GM12878 (cell line): ENCODE measurements around the gene NECTIN1. TPM values are rescaled to one million over a fixed set of nuclear protein-coding genes. Genes with fewer than 3 reads are reported as not detected.

Experiments used
- ATAC-seq: fragments of 200-7000 bp; cut with Tn5 transposase; 3 replicates; pipeline ENCODE4 v1.9.1; 2020; ENCODE audit warnings: mild to moderate bottlenecking, moderate library complexity
- BruUV-seq: library from RNA; stranded (reverse); fragments of 400-500 nt; replicated peaks from 2 replicates; lab custom pipeline; 2021; lab: Mats Ljungman, UMichigan
- CTCF ChIA-PET: fragments of 300-600 bp; sonication (Branson Sonifier 250); formaldehyde crosslinking; extraction: SDS; loops from one replicate; lab custom pipeline; 2021; ENCODE audit warnings: inconsistent platforms; lab: Yijun Ruan, JAX
- POLR2A ChIA-PET: fragments of 350-600 bp; formaldehyde crosslinking; extraction: SDS; loops from one replicate; lab custom pipeline; 2021; ENCODE audit warnings: inconsistent platforms; lab: Charles Lee
- RAD21 ChIA-PET: fragments of 300-600 bp; sonication (Branson Sonifier 250); formaldehyde crosslinking; loops from one replicate; lab custom pipeline; 2023; ENCODE audit warnings: antibody characterized with exemption; ENCODE audit not compliant: unreplicated experiment; lab: Charles Lee
- SMC1A ChIA-PET: fragments of 300-600 bp; sonication (Branson Sonifier 250); formaldehyde crosslinking; loops from one replicate; lab custom pipeline; 2023; ENCODE audit not compliant: unreplicated experiment, uncharacterized antibody; lab: Charles Lee
- DNase-seq: peaks from one replicate; pipeline ENCODE4 v3.0.0-alpha.2; 2011; ENCODE audit warnings: low read depth, low spot score
- FAIRE-seq: peaks from 3 replicates; lab custom pipeline; 2011; peaks lifted over from hg19 to GRCh38; lab: Jason Lieb, UNC
- H2AFZ ChIP-seq: 2 replicates; pipeline ENCODE4 v1.6.0; 2011; ENCODE audit warnings: low read depth, low read length, control low read depth; ENCODE audit not compliant: control insufficient read depth
- H3K27ac ChIP-seq: 2 replicates; pipeline ENCODE4 v1.5.1; 2011; ENCODE audit warnings: control low read depth; ENCODE audit not compliant: control insufficient read depth, insufficient read depth
- H3K27me3 ChIP-seq, 2 experiments: replicated peaks in 1 of 2; 2 replicates each; pipeline versions ENCODE4 v1.6.0 to v1.6.1; 2011; ENCODE audit warnings: low read length in 1 of 2; ENCODE audit not compliant: control insufficient read depth in 2 of 2, insufficient read depth in 2 of 2
- H3K36me3 ChIP-seq, 2 experiments: 2 replicates each; pipeline ENCODE4 v1.5.1; 2011; ENCODE audit warnings: low read length in 1 of 2; ENCODE audit not compliant: control insufficient read depth in 2 of 2, insufficient read depth in 2 of 2
- H3K4me1 ChIP-seq: 2 replicates; pipeline ENCODE4 v1.6.1; 2011; ENCODE audit warnings: mild to moderate bottlenecking, low read length, moderate library complexity, mixed read lengths; ENCODE audit not compliant: control insufficient read depth, insufficient read depth
- H3K4me2 ChIP-seq: 2 replicates; pipeline ENCODE4 v1.6.0; 2011; ENCODE audit warnings: control low read depth; ENCODE audit not compliant: control insufficient read depth, insufficient read depth
- H3K4me3 ChIP-seq: fragments of 200-600 bp; sonication (generic); 2 replicates; pipeline ENCODE4 v1.5.1; 2016
- H3K79me2 ChIP-seq: 2 replicates; pipeline ENCODE4 v1.6.0; 2011; ENCODE audit warnings: low read length; ENCODE audit not compliant: control insufficient read depth, insufficient read depth
- H3K9ac ChIP-seq: 2 replicates; pipeline ENCODE4 v1.8.0; 2011; ENCODE audit warnings: low read length, control low read depth, mixed read lengths; ENCODE audit not compliant: control insufficient read depth, insufficient read depth
- H3K9me3 ChIP-seq: replicated peaks from 3 replicates; pipeline ENCODE4 v1.5.1; 2011; ENCODE audit warnings: mild to moderate bottlenecking, low read length; ENCODE audit not compliant: control insufficient read depth, insufficient read depth
- H4K20me1 ChIP-seq: 2 replicates; pipeline ENCODE4 v1.6.0; 2011; ENCODE audit not compliant: control insufficient read depth, insufficient read depth
- CHD4 ChIP-seq: fragments of 200-600 bp; sonication (generic); IDR thresholded peaks from 2 replicates; pipeline ENCODE4 v1.6.1; 2016; ENCODE audit warnings: mild to moderate bottlenecking
- MEF2B ChIP-seq: fragments of 450-650 bp; IDR thresholded peaks from 2 replicates; pipeline ENCODE4 v1.6.1; 2018; ENCODE audit warnings: mild to moderate bottlenecking, moderate library complexity; ENCODE audit not compliant: partially characterized antibody, poor library complexity, severe bottlenecking
- RAD51 ChIP-seq: fragments of 450-650 bp; IDR thresholded peaks from 2 replicates; pipeline ENCODE4 v1.6.1; 2016; ENCODE audit warnings: moderate library complexity, mild to moderate bottlenecking, inconsistent platforms
- SMAD5 ChIP-seq: IDR thresholded peaks from 2 replicates; pipeline ENCODE4 v1.6.1; 2016; ENCODE audit warnings: antibody characterized with exemption, low read depth
- WGBS: methylation state at CpG from one replicate; pipeline ENCODE4 v1.1.6; 2016; ENCODE audit warnings: low lambda C conversion rate; ENCODE audit not compliant: insufficient replicate concordance, insufficient coverage; ENCODE audit errors: missing lambda C conversion rate; 5-methylcytosine and 5-hydroxymethylcytosine counted together
- in situ Hi-C: fragments of 300-500 bp; cut with MboI; formaldehyde crosslinking; loops from 9 replicates; pipeline ENCODE4 v1.14.3; 2018; ENCODE audit warnings: mixed read lengths
- intact Hi-C: fragments of 100-400 bp; cut with micrococcal nuclease; formaldehyde crosslinking; loops from one replicate; pipeline ENCODE4 v1.14.2; 2022; ENCODE audit not compliant: unreplicated experiment
- polyA plus RNA-seq, 11 experiments: library from polyadenylated mRNA; depleted of rRNA in 4 of 11; unstranded in 6 of 11; stranded (reverse) in 5 of 11; fragments of >200 nt; fragmentation: Nextera tagmentation in 4 of 11; fragmentation: Illumina TruSeq in 1 of 11; extraction: Ambion mirVana in 4 of 11; extraction: Trizol in 1 of 11; gene quantifications; 1 replicate in 1 of 11; 2 replicates in 10 of 11; pipeline versions ENCODE4 v1.2.1 to v1.2.3, GENCODE V29; 2011 to 2016; ENCODE audit warnings: inconsistent platforms in 2 of 11, missing spikeins in 2 of 11, low read depth in 1 of 11
- total RNA-seq, 4 experiments: library from RNA; depleted of rRNA in 3 of 4; stranded (reverse); fragments of >200 nt in 3 of 4; fragmentation: Illumina TruSeq in 1 of 4; extraction: Trizol in 1 of 4; gene quantifications; 2 replicates each; pipeline versions ENCODE4 v1.2.1 to v1.2.3, GENCODE V29; 2013 to 2021

NECTIN1 gene
- total and polyA plus RNA-seq, 10 of the 15 experiments (the other 5 are each of a cell fraction or from before 2014, with no cell fraction given) = 0.97 to 9.2 (median 2.3) TPM

DNA sequence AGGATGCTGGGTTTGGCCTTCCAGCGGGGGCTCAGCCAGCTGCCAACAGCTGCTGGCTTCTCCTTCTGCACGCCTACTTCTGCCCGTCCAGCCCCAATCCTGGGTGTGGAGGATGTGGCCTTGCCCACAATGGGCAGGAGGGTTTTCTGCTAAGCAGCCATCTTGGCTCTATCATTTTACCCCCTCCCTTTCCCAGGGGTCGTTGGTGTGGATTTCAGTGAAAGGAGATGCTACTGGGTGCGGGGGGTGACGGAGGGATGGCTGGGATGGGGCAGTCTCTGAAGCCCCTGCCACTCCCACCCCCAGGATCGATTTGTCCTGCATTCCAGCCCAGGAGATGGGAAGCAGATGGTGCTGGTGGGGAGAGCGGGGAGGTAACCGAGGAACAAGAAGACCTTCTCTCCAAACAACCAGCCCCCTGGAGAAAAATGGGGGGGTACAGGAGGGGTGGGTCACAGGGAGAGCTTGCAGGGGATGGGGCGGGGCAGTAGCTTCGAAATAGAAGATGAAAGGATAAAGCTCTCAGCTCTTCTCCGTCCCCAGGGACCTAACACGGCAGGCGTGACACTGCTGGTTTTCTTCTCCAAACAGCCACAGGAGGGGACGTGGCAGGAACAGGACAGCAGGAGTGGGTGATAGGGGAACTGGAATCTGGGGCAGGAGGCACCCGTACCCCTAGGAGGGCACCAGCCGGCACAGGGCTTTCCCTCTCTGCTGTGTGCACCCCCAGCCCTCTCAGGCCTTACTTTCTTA lies 68.9 kb downstream of the NECTIN1 start:
- intact Hi-C loops (no loop called here), in situ Hi-C loops (no loop called here)
- DNase-seq (no peak), ATAC-seq (no peak), FAIRE-seq (no peak)
- H3K36me3 ChIP-seq = peaks cover 0 to 1% of the 10 kb centered on the region in 2 experiments; a peak in 1 of 4 replicates
- no peaks in the 10 kb centered on the region for H3K4me1 ChIP-seq
- H3K27me3 ChIP-seq = no peaks in the 10 kb centered on the region
- TF ChIP-seq MEF2B (peak; percentile 23), SMAD5 (no peak)
- RAD21 ChIA-PET = no interaction called here
- SMC1A ChIA-PET = no interaction called here
- no peaks in the 10 kb centered on the region for H3K79me2 ChIP-seq
- H2AFZ ChIP-seq = no peak overlapping the region
- H3K9ac ChIP-seq = no peak overlapping the region
- CTCF ChIA-PET = no interaction called here
- H3K4me2 ChIP-seq = no peak overlapping the region
- H3K4me3 ChIP-seq = no peak overlapping the region
- WGBS = 30% methylated on average over 15 of the region's 17 CpGs
- H3K27ac ChIP-seq = no peak overlapping the region
- no peaks in the 10 kb centered on the region for H4K20me1 ChIP-seq
- no TSS peak for BruUV-seq
- POLR2A ChIA-PET = no interaction called here
- H3K9me3 ChIP-seq = no peaks in the 10 kb centered on the region

DNA sequence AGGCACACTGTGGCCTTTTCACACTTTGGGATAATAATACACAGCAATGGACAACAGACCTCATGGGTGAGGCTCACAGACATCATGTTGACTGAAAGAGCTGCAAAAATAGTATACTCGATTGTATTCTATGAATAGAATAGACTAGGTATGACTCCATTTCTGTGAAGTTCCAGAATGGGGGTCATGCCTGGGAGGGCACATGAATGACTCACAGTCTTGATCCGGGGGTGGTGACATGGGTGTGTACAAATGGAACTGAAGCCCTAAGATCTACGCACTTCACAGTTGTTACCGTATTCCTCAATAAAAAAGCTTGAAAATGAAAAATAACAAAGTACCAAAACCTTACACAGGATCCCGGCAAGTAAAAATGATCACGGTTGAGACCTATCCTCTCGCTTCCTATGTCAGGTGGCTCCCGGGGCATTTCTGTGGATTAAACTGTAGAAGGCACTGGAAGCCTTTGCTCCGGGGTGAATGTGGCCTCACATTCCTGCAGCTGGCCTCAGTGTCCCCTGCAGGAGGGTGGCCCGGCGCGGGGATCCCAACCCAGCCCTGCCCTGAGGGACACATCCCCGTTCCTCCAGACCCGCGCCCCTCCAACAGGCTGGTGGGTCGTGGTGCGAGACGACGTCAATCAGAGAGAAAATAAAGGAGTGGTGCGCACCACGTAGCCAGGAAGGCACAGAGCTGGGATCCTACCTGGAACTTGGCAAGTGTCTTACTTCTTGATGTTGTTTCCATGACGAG lies 75.9 kb downstream of the NECTIN1 start:
- Histone ChIP-seq H3K27me3 (no peaks in the 10 kb centered on the region), H3K9me3 (no peaks in the 10 kb centered on the region), H3K4me2 (no peak overlapping the region), H2AFZ (no peak overlapping the region), H3K79me2 (no peaks in the 10 kb centered on the region), H3K4me1 (no peaks in the 10 kb centered on the region), H4K20me1 (no peaks in the 10 kb centered on the region), H3K4me3 (no peak overlapping the region), H3K36me3 (no peaks in the 10 kb centered on the region), H3K27ac (no peak overlapping the region), H3K9ac (no peak overlapping the region)
- ATAC-seq = peak; percentile 30; the same call in 2 of the 3 replicates
- FAIRE-seq = no peak
- POLR2A ChIA-PET = no interaction called here
- in situ Hi-C loops = no loop called here
- RAD21 ChIA-PET = no interaction called here
- TF ChIP-seq CHD4 (no peak), RAD51 (no peak)
- CTCF ChIA-PET = no interaction called here
- WGBS = 58% methylated on average over 18 of the region's 22 CpGs
- intact Hi-C loops = no loop called here
- SMC1A ChIA-PET = no interaction called here
- DNase-seq = no peak
- no TSS peak for BruUV-seq
